GM15510 (cell line): ENCODE results near the gene PLCB2.

Experiments
- POLR2A ChIP-seq: IDR thresholded peaks from 3 replicates; pipeline ENCODE4 v1.6.1; 2011; ENCODE audit warnings: borderline replicate concordance; ENCODE audit not compliant: insufficient read length; ENCODE audit errors: extremely low read depth

The PLCB2 gene, protein sequence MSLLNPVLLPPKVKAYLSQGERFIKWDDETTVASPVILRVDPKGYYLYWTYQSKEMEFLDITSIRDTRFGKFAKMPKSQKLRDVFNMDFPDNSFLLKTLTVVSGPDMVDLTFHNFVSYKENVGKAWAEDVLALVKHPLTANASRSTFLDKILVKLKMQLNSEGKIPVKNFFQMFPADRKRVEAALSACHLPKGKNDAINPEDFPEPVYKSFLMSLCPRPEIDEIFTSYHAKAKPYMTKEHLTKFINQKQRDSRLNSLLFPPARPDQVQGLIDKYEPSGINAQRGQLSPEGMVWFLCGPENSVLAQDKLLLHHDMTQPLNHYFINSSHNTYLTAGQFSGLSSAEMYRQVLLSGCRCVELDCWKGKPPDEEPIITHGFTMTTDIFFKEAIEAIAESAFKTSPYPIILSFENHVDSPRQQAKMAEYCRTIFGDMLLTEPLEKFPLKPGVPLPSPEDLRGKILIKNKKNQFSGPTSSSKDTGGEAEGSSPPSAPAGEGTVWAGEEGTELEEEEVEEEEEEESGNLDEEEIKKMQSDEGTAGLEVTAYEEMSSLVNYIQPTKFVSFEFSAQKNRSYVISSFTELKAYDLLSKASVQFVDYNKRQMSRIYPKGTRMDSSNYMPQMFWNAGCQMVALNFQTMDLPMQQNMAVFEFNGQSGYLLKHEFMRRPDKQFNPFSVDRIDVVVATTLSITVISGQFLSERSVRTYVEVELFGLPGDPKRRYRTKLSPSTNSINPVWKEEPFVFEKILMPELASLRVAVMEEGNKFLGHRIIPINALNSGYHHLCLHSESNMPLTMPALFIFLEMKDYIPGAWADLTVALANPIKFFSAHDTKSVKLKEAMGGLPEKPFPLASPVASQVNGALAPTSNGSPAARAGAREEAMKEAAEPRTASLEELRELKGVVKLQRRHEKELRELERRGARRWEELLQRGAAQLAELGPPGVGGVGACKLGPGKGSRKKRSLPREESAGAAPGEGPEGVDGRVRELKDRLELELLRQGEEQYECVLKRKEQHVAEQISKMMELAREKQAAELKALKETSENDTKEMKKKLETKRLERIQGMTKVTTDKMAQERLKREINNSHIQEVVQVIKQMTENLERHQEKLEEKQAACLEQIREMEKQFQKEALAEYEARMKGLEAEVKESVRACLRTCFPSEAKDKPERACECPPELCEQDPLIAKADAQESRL

DNA sequence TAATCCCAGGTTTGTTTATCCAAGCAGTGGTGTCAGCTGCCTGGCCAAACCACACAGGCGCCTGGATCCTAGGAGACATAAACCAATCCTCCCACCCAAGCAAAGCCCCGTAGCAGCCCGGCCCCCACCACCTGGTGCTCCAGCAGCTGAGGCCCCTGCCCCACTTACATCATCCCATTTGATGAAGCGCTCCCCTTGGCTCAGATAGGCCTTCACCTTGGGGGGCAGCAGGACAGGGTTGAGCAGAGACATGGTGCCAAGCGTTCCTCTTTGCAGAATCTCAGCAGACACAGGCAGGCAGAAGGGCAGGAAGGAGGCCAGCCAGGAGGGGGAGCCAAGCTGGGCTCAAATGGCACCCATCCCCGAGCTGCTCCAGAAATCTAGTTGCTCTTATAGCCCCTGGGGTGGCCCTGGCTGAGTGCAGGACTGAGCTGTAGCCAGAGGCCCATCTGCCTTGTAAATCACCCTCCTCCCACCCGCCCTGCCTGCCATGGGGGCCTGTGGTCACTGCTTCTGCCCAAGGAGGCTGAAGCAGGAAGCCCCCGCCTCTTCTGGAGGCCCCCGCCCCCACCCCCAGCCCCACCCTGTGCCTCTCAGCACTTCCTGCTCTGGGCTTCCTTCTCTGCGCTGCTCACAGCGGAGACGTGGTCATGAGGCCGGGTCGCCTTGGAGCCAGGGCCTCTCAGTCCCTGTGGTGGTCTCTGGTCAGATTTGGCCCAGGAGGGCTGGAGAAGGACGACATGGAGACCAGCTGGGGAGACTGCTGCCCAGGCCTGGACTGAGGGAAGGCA lies at the start of gene PLCB2:
Gene PLCB2 (minus strand): TSS at position 515 of the 791 bp plus-strand sequence. CDS start 263 bp downstream, at position 252.
- TF ChIP-seq POLR2A = peak; percentile 77

DNA sequence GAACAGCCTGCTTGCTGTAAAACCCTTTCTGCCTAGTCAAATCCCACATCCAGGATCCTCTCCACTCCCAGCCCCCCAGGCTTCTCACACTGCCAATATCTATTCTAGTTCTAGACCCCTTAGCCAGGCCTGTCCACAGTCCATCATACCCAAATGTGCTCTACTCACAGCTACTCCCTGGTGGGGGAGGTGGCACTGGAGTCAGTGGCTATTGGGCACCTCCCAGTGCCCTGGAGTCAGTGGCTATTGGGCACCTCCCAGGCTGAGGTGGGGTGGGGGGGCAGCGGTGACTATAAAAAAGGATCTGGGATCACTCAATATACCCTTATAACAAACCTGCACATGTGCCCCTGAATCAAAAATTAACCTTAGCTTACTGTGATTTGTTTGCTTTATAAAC lies 49.5 kb upstream of the PLCB2 start:
- TF ChIP-seq POLR2A = no peak

DNA sequence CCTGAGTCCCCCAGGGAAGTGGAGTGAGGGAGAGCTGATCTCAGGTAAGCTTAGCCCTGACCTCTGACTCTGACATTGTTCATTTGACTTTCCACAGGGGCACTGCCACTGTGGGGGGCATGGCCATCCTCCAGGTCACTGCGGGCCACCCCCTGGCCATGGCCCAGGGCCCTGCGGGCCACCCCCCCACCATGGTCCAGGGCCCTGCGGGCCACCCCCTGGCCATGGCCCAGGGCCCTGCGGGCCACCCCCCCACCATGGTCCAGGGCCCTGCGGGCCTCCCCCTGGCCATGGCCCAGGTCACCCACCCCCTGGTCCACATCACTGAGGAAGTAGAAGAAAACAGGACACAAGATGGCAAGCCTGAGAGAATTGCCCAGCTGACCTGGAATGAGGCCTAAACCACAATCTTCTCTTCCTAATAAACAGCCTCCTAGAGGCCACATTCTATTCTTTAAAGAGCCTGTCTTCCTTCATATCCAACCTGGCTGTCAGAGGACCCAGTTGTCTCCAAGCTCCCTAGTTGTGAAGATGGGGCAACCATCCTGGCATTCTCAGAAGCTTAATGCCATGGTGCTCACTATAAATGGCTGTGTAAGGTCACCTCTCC lies 48.3 kb upstream of the PLCB2 start:
- TF ChIP-seq POLR2A = no peak

DNA sequence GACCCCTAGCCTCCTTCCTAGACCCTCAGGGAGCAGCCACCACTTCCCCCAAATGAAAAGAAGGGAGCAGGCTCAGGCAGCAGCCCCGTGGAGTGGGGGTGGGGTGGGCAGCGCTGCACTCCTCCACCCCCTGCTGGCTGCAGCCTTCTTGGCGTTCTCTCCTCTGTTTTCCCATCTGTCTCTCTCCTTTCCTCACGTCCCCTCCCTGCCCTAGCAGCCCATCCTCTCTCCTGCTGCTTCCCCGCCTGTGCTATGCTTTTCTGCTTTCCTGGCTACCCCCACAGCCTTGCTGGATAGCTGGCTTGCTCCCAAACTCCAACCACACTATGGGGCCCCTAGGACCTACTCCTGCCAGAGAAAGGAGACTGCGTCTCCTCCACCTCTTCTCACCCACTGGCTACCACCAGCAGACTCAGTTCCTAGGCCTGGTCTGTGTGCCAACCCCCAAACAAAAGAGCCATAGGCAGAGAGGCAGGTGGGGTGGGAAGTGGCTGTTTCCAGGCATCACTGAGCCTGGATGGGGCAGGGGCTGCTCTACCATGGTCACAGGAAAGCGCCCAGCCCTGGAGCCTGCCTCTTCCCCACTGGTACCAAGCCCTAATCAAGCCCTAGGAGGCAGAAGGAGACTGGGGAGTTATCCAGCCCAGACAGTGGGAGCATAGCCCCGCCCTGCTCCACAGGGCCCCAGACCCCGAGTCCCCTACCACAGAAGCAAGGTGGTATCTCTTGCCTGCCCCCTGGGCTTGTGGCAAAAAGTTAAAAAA lies 46.9 kb upstream of the PLCB2 start:
- TF ChIP-seq POLR2A = no peak

DNA sequence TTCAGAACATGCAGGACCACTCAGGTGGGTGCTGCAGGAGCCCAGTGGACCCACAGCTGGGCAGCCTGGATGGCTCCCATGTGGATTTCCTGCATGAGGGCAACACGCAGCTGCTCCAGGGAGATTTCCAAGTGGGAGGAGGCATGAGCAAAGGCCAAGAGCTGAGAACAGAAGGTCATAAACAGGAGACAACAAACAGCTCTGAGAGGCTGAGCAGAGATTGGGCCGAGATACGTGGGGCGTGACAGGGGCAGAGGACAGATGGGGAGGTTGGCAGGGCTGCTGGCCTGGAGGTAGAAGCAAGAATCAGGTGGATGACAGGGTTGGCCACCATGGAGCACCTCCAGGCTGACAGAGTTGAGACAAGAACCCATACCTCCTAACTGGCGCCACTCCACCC lies 46.0 kb upstream of the PLCB2 start:
- TF ChIP-seq POLR2A = no peak

DNA sequence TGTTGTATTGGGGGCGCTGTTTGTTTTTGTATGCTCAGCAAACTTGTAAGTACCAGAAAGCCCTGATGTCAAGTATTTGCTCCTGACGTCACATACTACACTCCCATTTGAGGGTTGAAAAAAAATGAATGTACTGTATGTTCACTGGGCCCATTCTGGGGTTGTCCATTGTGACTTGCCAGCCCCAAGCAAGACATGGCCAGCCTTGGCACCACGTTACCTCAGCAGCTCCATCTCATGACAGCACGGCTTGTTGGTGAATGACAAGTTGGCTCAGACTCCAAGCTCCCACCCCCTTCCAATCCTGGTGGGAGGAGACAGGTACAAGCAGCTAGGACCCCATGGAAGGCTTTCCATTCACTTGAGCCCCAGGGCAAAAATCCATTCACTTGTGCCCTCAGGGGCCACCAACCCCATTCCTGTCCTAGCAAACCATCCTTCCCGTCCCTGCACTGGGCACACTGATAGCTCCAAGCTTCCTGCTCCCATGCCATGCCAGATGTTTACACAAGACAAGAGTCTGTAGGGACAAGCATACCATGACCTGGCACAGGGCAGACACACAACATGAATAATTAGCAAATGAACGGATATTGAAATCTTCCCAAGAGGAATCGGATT lies 44.7 kb upstream of the PLCB2 start:
- TF ChIP-seq POLR2A = no peak

DNA sequence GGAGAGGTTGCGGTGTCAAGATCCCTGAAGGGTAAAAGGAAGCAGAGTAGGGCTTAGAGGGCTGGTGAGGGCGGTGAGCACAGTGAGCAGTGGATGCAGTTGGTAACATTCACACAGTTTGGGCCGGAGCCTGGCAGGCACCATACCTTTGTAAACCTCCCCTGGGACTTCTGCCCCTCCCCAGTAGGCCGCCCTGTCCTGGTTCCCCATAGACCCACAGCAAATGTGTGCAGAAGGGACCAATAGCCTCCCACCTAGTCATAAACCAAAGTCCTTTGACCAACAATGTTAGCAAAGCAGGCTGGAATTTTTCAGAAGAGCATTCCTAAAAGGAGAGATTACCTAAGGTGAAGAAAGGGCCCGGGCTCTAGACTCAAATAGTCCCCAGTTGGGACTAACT lies 41.4 kb upstream of the PLCB2 start:
- TF ChIP-seq POLR2A = no peak

DNA sequence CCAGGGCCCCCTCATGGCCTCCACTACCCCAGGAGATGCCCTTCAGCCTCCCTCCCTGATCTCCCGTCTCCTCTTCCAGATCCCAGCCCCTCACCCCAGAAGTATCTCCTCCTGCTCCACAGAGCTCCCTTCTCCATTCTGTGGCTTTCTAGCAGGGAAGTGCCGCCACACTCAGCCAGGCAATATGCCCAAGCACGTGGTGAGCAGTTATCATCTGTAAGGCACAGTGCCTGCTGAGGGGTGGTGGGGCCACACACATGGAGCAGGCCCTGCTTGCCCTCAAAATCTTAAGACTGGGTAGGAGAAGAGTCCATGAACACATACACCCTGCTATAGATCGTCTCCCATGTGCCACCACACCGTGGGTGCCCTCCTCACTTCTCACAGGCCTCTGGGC lies 40.7 kb upstream of the PLCB2 start:
- TF ChIP-seq POLR2A = no peak

DNA sequence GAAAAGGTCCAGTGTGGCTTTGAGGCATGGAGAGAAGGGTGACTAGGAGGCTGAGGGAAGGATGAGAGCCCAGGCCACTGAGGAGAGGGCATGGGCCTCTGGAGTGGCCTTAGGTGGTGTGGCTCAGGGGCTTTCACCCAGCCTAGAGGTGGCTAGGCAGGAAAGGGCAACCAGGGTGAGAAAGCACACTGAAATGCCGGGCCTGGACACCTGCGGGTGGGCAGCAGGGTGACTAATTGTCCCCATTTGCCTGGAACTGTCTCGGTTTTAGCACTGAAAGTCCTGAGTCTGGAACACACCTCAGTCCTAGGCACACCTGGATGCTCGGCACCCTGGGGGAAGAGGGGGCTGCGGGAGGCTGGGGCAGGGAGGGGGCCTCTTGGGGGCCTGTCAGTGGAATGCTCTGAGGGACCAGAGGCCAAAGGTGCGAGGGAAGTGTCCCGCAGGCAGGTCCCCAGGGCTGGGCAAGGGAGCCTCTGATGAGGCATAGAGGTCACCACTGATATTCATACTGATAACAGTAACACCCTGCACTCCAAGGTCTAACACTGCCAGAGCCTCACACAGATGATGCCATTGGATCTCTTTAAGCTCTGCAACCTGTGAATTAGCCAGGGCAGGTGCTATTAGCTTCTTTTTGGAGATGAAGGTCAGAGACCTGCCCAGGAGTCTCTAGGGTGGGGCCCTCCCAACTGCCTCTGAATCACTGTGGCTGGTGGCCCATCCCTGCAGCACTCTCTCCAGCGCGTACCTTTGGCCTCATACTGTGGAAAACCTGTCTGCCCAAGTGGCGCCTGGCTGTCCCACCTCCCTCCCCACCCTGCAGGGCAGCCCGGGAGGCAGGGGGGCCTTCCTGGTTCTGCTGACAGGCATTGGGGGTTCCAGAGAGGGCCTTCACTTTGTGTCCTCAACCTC lies 40.1 kb upstream of the PLCB2 start:
- TF ChIP-seq POLR2A = no peak

DNA sequence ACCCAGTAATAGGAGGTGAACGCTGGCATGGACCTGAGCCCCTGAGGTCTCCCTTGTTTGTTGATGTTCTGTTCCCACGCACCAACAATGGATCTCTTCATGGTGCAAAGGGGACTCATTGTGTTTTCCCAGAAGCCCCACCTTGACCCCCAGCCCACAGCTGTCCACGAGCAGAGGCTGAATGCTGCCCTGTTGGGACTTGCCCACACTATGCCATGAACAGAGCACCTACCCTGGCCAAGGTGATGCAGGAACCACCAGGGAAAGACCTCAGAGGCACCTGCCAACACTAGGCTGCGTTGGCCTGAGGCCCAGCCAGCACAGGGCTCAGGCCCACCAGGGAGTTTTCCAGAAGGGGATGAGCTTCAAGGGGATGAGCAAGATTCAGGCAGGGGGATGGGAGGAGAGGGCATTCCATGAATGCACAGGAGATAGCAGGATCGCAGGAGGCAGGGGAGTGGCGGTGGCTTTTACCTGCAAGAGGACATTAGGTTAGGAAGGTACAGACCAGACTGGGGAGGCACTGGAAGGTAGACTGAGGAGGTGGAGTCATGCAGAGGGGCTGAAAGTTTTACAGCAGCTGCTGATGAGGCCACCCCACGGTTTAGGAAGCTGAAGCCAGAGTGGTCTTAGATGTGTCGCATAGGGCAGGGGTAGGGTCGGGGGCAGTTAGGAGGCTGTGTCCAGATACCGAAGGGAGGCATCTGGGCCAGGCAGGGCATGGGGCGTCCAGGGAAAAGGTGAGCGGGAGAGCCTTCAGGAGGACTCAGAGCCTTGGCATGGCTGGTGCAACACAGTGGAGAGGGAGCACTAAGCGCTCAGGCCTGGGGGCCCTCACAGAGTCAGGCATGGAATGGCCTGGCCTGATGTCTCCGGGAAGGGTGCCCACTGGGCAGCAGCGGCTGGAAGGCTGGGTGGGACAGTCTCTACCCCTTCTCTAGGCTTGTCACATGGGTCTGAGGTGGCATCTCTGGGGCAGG lies 39.1 kb upstream of the PLCB2 start:
- no peak for TF ChIP-seq POLR2A

DNA sequence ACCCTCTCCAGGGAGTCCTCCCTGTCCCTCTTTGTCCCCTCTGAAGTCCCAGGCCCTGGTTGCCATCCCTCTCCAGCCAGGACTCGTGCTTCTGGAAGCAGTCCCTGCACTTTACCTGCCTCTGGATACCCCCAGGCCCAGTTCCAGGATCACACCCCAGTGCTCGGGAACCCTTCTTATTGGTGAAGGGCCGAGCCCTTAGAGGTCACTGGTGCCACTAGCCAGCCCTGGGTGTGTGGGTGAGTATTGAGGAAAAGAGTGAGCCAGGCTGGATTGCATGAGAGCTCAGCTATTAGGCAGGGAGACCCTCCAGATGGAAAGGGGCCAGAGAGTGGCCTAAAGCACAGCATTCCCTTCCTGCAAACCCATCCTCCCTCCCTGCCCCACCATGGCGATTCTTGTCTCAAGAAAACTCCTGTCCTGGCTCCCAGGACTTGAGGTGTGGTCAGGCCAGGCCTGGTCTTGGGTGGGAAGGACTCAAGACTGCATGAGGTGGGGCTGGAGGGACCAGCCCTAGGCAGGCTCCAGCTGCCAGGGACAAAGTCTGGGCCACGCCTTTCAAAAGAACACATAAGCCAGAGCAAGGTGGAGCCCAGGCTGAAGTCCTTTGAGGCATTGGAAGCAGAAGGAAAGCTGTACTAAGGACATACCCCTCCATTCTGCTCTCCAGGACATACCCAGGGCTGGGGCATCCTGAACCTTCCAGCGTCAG lies 38.3 kb upstream of the PLCB2 start:
- no peak for TF ChIP-seq POLR2A
